Measurements from ENCODE around the gene ZFYVE26.
A peak's percentile ranks its signal among the peaks of the same experiment; 100 is the strongest.
"Not testable (repeated sequence)": the region's sequence is repeated elsewhere in the genome, so short reads cannot be mapped to it uniquely, and the experiment has no call there.

Gene ZFYVE26

DNA sequence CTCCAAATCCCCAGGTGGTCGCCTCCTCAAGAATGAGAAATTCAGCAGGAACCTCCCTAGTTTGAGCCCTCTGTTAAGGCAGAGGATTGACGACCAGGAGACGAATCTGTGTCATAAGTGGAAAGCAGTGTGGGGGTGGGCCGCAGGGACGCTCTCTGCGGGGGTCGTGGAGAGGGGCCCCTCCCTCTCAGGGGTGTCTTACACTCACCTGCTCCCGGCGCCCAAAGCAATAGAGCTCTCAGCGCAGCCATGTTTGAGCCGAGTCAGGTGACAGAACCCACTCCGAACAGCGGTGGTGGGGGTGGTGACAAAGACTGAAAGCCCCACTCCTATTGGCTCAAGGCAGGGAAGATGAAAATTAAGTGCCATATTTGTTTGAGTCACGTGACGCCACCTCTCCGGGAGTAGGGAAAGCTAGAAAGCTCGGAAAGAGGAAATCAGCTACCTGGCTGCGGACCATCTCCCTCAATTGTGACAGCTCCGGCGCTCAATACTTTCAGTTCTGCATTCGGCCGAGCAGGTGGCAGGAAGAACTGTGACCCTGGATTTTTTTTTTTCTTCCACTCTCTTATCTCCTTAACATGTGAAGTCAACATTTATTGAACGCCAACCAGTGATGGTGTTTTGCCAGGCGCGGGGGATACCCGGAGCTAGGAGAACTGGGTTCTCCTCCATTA lies at the start of gene ZFYVE26:
TSS of gene ZFYVE26 (minus strand) at position 265 of the 677 bp plus-strand sequence. CDS start 627 bp downstream, outside the sequence.
- DNase-seq = peak; percentile 98

DNA sequence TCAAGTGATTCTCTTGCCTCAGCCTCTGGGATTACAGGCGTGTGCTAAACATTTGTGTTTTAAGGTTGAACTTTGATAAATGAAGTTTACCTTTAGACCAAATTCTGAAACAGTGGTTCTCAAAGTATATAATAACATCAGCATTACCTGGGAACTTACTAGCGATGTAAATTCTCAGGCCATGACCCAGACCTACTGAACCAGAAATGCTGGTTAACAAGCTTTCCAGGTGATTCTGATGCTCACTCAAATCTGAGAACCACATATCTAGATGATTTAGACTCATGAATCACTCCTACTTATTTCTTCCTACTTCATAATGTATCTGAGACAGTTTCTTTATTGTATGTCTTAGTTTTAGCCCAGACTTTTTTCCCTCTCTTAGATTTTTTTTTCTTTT lies 46.8 kb upstream of the ZFYVE26 start:
- DNase-seq = no peak

DNA sequence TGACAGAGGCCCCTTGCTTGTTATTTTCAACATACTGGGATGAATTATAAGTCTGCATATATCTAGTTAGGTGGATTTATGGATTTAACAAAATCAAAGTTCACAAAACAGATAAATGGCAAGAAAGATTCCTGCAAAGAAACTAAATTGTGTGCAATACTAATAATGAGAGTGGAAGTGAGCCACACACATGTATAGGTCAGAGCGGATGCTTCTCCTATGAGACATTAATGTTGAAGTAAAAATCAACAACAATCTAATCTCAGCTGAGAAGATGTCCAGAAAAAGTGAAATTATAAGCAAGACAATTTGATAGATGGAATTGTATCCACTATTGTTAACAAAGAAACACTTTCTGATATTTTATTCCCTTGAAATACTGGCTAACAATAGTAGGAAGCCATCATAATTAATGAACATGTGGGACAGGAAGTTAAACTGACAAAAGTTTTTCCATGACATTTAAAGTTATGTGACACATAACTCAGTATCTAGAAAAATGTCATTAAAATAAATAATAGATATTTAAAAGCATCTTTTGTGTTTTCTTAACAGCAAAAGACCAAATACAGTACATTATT lies 42.9 kb upstream of the ZFYVE26 start:
- DNase-seq = no peak

DNA sequence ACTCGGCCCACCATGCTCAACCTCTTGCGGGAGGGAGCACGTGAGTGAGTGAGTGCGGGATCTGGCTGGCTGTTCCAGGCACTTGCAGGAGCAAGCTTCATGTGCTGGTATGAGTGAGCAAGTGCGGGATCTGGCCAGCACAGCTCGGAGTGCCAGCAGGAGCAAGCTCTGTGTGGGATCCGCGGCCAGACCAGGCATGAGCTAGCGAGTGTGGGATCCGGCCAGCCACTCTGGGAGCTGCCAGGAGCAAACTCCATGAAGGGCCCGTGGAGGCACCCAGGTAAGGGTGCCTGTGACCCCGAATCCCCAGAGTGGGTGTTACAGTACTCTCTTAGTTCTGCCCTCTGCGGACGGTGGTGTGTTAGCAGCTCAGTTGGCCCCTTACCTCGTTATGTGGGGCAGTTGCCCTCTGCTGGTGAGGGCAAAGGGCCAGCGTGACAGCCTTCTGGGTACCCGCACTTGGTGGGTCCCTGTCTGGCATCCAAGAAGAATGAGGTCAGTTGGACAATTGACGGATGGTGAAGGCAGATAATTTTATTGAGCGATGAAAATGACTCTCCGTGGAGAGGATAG lies 41.5 kb upstream of the ZFYVE26 start:
- no peak for DNase-seq

DNA sequence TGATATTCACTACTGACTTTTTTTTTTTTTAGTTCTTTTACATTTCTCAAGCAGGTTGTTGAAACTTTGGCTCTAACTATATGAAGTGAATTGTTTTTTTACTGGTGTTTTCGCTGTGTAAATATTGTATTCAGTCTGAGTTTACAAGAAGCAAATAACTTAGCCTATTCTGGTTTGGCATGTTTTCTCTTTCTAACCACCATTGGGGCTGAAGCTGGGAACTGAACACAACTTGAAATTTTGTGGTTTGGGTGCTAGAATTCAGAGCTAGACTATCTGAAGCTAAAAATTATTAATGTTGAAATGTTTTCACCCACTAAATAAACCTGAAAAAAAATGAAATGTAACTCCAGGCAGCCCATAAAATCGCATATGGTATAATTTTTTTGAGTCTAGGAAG lies 40.4 kb upstream of the ZFYVE26 start:
- no peak for DNase-seq

DNA sequence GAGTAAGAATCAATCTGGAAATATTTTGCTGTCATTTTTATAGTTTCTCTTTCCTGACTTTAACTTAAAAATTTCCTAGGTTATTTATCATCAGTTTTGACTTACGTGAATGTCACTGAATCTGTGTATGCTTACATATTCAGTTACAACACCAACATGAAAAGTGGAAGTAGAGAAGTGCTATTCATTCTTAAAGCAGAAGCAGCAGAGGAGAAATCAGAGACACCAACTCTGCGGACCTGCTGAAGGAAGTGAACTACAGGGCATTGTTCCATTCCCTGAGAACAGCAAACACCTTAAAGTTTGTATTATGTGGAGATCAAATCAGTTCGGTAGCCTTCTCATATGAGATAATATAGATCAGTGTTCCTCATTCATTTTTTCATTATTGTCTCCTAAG lies 37.3 kb upstream of the ZFYVE26 start:
- no peak for DNase-seq

DNA sequence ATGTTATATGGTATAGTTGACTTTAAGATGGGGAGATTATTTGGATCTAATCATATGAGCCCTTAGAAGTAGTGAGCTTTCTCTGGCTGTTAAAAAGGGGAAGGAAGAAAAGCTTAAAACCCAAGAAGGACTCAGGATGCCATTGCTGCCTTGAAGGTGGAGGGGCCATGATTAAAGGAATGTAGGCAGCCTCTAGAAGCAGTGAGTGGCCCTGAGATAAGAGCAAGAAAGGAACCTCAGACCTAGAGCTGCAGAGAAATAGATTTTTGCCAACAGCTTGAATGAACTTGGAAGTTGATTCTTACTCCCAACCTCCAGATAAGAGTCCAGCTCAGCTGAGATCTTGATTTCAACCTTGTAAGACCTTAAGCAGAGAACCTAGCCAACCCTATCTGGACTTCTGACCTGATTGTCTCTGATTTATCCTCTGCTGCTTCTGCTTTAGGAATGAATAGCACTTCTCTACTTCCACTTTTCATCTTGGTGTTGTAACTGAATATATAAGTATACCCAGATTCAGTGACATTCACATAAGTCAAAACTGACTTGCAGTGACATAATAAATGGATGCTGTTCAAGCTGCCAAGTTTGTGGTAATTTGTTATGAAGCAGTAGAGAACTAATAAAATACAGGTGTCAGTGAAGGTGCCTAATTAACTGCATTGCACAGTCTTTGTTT lies 36.7 kb upstream of the ZFYVE26 start:
- DNase-seq = no peak

DNA sequence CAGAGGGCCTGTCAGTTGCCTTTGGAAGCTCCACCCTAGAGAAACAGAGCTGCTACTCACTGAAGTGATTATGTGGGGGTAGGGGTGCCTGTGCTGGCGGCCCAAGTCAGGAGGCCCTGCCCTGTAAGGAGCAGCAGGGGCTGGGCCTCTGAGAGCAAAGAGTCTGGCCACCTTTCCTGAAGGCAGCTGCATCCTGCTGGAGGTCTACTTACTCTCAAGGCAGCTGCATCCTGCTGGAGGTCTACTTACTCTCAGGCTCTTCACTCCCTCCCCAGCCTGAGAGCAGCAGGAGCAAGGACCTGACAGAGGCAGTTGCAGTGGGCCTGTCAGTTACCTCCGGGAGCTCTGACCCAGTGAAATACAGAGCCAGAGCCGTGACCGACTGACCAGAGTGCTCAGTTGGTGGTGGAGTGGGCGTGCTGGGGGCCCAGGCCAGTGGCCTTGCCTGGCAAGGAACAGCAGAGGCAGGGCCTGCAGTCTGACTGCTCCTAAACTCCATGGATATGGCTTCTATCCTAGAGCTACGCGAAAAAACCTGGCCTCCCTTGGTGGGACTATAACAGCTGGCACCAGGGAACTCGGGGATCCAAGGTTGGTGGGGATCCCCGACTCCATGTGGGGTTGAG lies 35.5 kb upstream of the ZFYVE26 start:
- DNase-seq = no peak

DNA sequence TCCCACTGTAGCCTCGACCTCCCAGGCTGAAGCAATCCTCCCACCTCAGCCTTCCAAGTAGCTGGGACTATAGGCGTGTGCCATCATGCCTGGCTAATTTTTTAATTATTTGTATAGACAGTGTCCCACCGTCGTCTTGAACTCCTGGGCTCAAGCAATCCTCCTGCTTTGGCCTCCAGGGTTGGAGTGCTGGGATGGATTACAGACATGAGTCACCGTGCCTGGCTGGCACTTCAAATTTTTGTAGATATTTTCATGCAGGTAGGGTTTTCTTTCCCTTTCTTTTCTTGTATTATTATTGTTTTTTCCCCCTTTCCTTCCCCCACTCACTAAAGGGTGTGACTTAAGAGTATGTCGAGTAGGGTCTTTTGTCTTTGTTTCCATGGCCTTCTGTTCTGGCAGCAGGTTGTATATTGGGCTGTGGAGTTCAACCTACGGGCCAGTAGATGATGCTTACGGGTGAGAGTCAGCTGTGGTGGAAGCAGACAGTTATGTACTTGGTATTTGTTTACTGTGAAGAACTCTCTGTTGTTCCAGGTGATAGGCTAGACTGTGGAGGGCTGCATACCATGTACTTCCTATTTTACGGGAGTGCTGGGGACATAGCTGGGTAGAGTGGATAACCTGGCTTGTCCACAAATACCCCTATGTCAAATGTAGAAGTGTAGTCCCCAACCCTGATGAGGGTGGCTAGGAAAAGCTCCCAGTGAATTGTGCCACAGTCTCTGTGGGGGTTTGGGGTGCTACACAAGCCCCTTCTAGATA lies 33.9 kb upstream of the ZFYVE26 start:
- no peak for DNase-seq

DNA sequence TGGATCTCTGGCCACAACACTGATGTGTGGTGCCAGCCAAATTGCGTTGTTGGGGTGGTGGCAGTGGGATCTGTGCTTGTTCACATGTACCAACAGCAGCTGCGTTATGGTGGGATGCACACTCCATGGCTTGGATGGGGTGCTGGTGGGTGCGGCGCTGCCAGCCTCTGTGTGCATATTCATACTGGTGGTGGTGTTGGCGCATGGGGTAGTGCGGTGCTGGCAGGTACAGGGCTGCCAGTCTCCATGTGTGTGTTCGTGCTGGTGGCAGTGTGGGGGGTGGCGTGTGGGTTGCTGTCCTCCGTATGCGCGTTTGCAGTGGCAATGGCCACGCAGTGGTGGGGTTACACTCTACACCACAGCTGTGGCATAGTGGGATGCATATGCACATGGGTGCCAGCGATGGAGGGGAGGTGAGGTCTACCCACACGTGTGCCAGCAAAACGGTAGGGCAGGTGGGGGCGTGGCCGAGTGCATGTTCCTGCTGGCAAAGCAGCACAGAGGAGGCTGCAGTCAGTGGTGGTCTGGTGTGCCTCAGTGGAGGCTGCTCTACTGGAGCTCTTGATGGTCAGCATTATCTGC lies 29.7 kb upstream of the ZFYVE26 start:
- no peak for DNase-seq

DNA sequence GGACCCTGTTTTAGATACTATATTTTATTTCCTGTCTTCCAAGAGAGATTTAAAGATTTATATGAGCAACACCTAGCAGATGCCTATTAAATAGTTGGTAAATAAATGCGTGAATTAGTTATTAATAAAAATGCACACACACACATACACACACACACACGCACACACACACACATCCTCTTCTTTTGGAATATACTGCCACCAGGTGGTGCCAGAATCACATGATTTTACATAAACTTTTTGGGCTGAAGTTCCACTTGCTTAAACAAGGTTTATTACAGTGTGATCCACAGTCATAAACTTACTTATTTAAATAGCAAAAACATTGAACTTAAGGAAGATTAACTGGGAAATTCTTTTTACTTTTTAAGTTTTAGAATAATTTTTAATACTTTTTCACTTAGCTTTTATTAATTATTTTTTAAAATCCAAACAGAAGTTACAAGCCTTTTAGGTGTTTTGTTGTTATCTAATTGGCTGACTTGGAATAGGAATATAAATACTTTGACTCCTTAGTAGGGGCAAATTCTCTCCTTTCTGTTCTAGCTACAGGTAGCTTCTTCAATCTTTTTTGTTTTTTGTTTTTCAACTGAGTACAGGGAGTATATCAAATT lies 20.7 kb upstream of the ZFYVE26 start:
- DNase-seq = peak; percentile 11

DNA sequence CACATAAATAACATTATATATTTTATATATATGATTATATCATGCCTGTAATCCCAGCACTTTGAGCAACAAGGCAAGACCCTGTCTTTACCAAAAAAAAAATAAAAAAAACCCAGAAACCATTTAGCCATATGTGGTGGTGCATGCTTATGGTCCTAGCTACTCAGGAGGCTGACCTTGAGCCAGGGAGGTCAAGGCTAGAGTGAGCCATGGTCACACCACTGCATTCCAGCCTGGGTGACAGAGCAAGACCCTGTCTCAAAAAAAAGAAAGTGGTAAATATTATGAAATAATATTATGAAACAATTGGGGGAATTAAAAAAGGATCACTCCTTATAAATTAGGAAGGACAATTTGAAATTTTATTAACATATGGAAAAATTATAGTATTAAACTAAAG lies 19.2 kb upstream of the ZFYVE26 start:
- DNase-seq = no peak

DNA sequence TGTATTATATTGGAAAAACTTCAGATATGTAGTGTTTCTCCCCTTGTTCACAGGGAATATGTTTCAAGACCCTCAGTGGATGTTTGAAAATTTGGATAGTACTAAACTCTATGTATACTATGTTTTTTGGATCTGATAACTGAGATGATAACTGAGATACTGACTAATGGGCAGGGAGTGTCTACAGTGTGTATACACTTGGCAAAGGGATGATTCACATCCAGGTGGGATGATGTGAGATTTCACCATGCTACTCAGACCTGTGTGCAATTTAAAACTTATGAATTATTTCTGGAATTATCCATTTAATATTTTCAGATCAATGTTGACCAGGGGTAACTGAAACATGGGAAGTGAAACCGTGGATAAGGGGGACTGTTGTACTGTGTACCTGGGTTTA lies 17.0 kb upstream of the ZFYVE26 start:
- DNase-seq = no peak

DNA sequence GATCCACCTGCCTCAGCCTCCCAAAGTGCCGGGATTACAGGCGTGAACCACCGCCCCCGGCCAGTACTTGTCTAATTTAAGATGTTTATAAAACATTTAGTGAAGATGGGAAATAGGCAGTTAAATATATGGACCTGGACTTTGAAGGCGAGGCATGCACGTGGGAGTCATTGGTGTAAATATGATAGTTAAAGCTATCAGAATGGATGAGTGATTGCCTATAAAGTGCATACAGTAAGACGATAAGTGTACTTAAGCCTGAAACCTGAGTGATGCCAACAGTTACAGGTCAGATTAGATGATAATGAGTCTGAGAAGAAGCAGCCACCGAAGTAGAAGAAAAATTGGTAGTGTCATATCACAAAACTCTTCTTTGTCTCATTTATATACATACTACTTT lies 14.7 kb upstream of the ZFYVE26 start:
- DNase-seq = no peak

DNA sequence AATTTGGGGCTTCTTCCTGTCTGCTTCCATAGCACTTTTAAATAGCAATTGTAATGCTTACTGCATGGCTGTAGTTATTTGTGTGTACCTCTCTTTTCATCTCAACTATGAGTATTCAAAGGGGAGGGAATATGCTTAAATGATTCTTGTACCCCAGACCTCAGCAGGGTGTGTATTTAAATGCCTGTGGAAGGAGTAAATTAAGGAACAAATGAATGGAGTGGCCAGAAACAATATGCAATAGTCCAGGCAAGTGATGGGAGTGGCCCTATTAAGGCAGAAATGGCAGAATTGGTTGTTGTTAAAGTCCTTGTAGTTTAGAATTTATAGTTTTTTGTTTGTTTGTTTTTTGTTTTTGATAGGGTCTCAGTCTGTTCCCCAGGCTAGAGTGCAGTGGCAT lies 4.7 kb upstream of the ZFYVE26 start:
- no peak for DNase-seq

DNA sequence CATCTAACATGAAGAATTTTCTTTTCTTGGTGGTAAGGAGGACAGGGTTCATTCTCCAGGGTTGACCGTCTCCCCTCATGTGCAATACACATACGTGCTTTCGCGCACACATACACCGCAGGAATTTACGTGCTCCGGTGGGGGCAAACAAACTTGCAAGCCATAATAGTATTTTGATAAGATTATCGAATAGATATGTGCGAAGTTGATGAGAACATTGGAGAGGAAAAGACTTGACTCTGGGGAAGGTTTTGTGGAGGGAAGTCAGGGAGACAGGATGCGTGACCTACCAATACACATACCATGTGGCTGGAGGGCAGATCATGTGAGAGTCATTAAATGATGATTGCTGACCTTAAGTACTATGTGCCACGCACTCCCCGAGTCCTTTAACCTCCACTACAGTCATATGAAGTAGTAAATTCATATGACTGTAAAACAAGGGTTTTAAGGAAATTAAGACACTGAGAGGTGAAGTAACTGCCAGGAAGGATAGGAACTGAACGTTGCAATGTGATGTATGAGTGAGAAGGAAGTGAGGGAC lies 4.1 kb upstream of the ZFYVE26 start:
- DNase-seq = no peak

DNA sequence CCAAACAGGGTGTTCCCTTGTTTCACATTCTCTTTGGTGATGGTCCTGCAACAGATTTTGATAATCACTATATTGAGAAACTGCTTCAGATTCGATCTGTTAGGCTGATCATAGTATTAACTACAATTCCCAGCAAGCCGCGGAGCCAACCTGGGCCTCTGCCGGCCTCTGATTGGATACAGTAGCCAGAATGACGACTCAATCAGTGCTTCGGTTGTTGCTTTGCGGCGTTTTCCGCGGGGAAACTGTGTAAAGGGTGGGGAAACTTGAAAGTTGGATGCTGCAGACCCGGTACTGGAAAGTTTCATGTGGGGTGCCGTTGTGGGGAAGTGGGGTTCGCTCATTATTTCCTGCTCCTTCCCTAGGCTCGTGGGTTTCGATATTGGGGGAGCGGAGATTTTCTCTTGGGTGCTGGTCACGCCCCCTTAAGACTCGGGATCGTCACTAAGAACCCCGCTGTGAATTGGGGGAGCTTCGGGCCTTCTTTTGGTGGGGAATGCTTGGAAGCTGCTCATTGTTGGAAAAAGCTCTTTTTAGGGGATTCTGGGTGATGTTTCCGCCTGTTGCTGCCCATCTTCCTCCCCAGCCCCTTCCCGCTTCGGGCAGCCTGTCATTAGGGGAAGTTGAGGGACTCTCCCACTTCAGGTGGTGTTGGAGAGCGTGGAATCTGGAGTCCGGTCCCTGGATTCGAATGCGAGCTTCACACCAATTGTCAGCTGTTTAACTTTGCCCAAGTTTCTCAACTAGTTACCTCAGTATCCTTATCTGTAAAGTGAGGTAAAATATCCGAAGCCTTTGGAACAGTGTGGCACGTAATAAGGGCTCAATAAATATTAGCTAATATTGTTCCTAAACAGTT lies 3.4 kb upstream of the ZFYVE26 start, which contains the start of gene RAD51B:
TSS of gene RAD51B (plus strand) at position 217 of the 859 bp plus-strand sequence.
- DNase-seq = peak; percentile 86

DNA sequence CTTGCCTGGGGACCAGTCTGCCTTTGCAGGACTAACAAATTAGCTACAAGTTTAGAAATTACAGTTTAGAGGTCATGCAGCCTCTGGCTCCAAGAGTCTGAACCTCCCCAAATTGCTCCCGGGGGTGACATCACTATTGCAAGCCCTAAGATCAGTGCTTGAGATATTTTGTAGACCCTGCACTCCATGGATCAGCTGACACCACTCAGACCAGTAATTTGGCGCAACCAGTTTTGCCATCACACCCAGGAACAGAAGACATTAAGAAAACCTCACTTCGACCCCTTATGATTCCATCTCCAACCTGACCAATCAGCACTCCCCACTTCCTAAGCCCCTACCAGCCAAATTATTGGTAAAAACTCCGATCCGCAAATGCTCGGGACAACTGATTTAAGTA lies 2.1 kb upstream of the ZFYVE26 start:
- DNase-seq = not testable (repeated sequence)

DNA sequence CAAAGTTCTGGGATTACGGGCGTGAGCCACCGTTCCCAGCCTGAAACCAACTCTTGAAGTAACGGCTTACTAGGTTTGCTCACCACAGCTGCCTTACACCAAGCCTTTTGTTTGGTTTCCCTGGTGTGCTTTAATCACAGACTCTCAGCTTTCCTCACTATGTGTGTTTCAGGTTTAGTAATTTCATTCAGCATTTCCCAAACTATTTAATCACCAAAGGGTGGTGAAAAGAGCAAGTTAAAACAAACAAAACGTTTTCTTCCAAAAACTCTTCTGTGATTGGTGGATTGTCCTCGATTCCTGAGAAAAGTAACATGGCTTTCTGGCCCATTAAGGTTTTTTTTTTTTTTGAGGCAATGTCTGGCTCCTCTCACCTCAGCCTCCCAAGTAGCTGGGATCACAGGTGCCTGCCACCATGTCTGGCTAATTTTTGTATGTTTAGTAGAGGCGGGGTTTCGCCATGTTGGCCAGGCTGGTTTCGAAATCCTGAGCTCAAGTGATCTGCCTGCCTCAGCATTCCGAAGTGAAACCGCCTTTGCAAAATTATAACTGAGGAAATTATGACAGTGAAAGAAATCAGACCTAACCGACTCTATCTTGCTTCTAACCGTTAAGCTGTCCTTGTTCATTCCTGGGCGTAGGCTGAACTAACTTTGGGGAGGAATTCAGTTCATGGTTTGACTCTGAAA lies 1.5 kb upstream of the ZFYVE26 start:
- DNase-seq = no peak

Data from NCI-H1092 (cell line).